GM10266 (cell line): Measurements from ENCODE around the gene MYO9B.
"Not testable (repeated sequence)": the region's sequence is repeated elsewhere in the genome, so short reads cannot be mapped to it uniquely, and the experiment has no call there.

Experiments
- DNase-seq: peaks from one replicate; pipeline ENCODE4 v3.0.0; 2012; ENCODE audit errors: extremely low spot score
- TF ChIP-seq, protein P1 (sequence below): IDR thresholded peaks from 2 replicates; pipeline ENCODE4 v1.5.1; 2012; ENCODE audit warnings: mild to moderate bottlenecking, low read depth; ENCODE audit not compliant: control insufficient read depth, insufficient read depth; ENCODE audit errors: missing control alignments

The MYO9B gene

DNA sequence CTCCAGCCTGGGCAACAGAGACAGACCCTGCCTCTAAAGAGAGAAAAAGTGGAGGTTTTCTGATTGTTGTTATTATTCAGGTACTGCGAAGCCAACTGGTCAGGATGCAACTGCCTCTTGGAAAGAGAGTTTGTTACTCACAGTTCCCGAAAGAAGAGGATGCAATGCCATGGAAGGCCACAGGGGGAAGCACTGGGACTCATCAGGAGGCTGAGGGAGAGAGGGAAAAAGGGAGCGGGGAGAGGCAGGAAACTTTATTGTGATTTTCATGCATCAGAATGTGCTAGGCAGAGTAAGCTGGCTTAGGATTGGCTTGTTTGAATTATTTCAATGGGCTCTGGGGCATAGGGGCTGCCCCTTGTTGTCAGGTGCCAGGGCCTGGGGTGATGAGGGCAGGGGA lies 27.6 kb downstream of the MYO9B start:
- no peak for DNase-seq
- TF ChIP-seq, protein P1, sequence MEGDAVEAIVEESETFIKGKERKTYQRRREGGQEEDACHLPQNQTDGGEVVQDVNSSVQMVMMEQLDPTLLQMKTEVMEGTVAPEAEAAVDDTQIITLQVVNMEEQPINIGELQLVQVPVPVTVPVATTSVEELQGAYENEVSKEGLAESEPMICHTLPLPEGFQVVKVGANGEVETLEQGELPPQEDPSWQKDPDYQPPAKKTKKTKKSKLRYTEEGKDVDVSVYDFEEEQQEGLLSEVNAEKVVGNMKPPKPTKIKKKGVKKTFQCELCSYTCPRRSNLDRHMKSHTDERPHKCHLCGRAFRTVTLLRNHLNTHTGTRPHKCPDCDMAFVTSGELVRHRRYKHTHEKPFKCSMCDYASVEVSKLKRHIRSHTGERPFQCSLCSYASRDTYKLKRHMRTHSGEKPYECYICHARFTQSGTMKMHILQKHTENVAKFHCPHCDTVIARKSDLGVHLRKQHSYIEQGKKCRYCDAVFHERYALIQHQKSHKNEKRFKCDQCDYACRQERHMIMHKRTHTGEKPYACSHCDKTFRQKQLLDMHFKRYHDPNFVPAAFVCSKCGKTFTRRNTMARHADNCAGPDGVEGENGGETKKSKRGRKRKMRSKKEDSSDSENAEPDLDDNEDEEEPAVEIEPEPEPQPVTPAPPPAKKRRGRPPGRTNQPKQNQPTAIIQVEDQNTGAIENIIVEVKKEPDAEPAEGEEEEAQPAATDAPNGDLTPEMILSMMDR: peak; percentile 38

DNA sequence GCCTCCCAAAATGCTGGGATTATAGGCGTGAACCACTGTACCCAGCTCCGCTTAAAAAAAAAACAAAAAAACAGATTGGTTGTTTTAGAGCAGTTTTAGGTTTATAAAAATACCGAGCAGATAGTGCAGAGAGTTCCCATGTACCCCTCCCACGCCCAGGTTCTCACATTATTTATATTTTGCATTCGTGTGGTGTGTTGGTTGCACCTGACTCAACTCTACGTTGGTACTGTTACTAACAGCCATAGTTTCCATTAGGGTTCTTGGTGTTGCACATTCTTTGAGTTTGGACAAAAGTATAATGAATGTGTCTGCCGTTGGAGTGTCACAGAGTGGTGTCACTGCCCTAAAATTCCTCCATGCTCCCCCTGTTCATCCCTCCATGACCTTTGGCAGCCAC lies 29.1 kb downstream of the MYO9B start:
- peak; percentile 48 for DNase-seq
- TF ChIP-seq, protein P1: no peak

DNA sequence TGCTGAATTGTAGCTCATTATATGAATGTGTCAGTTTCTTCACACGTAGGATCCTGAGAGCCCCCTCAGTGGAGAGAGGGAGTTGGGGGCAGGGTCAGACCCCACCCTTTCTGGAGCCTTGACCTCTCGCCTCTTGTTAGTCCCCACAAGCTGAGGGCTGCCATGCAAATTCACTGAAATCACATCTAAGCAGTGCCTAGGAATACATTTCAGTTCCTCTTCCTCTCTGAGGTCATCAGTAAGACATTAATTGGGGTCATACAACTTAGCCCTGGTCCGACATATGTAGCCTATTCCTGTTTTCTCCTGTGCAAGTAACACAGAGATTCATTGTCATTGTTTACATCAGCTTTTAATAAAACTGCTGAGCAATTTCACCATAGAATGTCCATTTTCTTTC lies 30.0 kb downstream of the MYO9B start:
- TF ChIP-seq, protein P1: no peak
- peak; percentile 61 for DNase-seq

- DNase-seq: not testable (repeated sequence)
These were observed 31.4 kb downstream of the MYO9B start for GRCh38 chr19:17106964-17107363.

DNA sequence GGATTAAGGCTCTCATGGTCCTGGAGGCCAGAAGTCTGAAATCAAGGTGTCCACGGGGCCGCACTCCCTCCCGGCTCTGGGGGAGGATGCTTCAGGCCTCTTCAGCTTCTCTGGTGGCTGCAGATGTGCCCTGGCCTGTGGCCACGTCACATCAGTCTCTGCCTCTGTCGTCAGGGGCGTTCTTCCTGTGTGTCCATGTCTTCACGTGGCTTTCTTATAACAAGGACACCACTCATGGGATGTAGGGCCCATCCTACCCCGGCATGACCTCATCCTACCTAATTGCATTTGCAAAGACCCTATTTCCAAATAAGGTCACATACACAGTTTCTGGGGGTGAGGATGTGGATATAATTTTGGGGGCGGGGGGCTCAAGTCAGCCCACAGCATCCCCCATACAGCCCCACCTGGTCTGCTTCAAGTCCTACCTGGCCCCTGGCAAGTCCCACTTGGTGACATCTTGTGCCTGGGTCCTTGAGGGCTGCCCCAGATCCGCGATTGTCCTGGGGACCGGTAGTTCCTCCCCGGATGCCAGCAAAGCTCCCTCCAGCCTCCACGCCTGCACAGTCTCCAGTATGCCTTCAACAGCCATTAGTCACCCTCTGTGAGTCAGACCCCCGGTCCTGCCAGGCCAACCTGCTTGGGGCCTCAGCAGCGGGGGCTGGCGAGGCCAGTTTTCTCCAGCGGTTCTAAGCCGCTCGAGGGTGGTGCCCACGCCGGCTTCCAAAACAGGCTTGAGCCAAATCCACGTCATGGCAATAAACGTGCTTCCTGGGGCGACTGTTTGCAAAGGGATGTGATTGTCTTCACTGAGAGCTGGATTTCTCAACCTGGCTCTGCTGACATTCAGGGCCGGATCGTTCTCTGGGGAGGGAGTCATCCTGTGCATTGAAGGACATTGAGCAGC lies 32.2 kb downstream of the MYO9B start:
- TF ChIP-seq, protein P1: no peak
- DNase-seq: no peak

GRCh38 chr19:17108453-17108784 lies 32.8 kb downstream of the MYO9B start:
- TF ChIP-seq, protein P1: no peak
- DNase-seq: no peak

DNA sequence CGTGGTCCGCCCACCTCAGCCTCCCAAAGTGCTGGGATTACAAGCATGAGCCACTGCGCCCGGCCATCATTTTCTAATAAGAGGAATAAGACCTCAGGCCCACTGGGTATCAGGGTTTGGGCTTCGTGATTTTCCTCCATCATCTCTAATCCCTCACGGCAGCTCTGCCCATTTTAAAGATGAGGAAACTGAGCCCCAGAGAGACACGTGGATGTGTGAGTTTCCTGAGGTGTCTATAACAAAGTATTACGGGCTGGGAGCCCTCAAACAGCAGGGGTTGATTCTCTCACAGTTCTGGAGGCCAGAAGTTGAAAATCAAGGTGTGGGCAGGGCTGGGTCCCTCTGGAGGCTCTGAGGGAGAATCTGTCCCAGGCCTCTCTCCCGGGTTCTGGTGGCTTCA lies 33.7 kb downstream of the MYO9B start:
- DNase-seq: no peak
- TF ChIP-seq, protein P1: no peak

DNA sequence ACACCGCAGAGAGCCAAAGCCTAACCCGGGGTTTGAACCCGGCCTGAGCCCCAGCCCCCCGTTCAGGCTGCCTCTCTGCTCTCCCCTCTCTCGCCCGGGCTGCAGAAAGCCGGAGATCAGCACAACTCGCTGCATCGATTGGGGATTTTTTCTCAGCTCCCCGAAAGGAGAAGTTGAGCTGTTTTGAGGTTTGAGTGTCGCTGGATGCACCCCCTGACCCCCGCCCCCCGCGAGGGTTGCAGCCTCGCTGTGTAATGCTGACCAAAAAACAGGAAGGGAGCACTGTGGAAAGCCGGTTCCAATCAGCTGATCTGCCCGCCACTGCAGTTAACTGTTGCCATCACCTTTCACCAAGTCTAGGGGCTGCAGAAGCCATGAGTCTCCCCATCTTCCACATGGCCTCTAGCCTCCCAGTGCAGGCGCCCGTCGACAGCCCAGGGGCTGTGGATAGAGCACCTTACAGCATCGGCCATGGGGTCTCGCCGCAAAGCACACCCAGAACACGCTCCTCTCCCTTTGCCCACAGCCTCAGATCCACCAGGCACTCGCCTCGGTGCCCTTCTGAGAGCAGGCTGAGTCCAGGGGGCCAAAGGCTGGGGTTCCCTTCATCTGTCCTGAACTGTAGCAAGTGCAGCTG lies 34.5 kb downstream of the MYO9B start:
- TF ChIP-seq, protein P1: no peak
- peak; percentile 88 for DNase-seq
